ENCODE data around the gene TNK1. TPM values are rescaled to one million over a fixed set of nuclear protein-coding genes. Genes with fewer than 3 reads are reported as not detected.
A peak's percentile ranks its signal among the peaks of the same experiment; 100 is the strongest.

Gene TNK1
- total and polyA plus RNA-seq, 2 donors (not counting 1 experiment from before 2014, with no cell fraction given): 11.7 to 23.7 TPM

- peaks cover 10% of the 10 kb centered on the region for H3K79me2 ChIP-seq (ENCODE audit: control insufficient read depth, insufficient read depth, low read length)
- H3K4me3 ChIP-seq (ENCODE audit: control extremely low read depth in 1 of 5, extremely low read depth in 1 of 5, insufficient read depth in 1 of 5, low read depth in 2 of 5, low read length in 4 of 5): peak overlapping the region in 4 of 5 experiments; percentile 75 to 84 (median 82)
- H3K4me1 ChIP-seq (ENCODE audit: control insufficient read depth in 2 of 2, insufficient read depth in 2 of 2, low read length in 2 of 2): peaks cover 12 to 16% of the 10 kb centered on the region in 2 donors
- Mint-ChIP-seq H3K4me1 (peaks cover 12% of the 10 kb centered on the region), H3K9me3 (ENCODE audit: insufficient read depth) (no peaks in the 10 kb centered on the region), H3K27me3 (no peaks in the 10 kb centered on the region), H3K4me3 (peak overlapping the region; percentile 89), H3K27ac (peak overlapping the region; percentile 73)
- ATAC-seq (ENCODE audit: low read depth): no peak
- no peaks in the 10 kb centered on the region for H3K27me3 ChIP-seq (replicated peaks in 1 of 4; ENCODE audit: control extremely low read depth in 1 of 4, control insufficient read depth in 3 of 4, insufficient read depth in 4 of 4, low read length in 3 of 4)
- H2AFZ ChIP-seq (ENCODE audit: insufficient read depth, low read depth, low read length, poor library complexity, severe bottlenecking): peak overlapping the region; percentile 91
- no peaks in the 10 kb centered on the region for H3K9me3 ChIP-seq (ENCODE audit: control extremely low read depth in 1 of 3, control insufficient read depth in 2 of 3, insufficient read depth in 1 of 3, low read length in 2 of 3)
- 92% methylated on average over 24 of the region's 42 CpGs for WGBS (ENCODE audit: insufficient coverage)
- intact Hi-C loops (cut with micrococcal nuclease): no loop called here
- ChIA-PET CTCF (interaction anchor here (1.4 to 3.2 kb wide), 2 partner anchors 37 to 44 kb away, joined by 4 to 13 read pairs; partner anchors contain the start of gene TMEM95), POLR2A (no interaction called here)
- TF ChIP-seq EZH2 (IDR thresholded peaks at IDR 0.05; ENCODE audit: borderline replicate concordance, insufficient read depth, low read depth, low read length, poor library complexity, severe bottlenecking) (no peak), CTCF (IDR thresholded peaks at IDR 0.05) (no peak)
- H3K9ac ChIP-seq (ENCODE audit: low read length): peak overlapping the region; percentile 88
- H4K20me1 ChIP-seq (ENCODE audit: control insufficient read depth, insufficient read depth, low read length, poor library complexity, severe bottlenecking): no peaks in the 10 kb centered on the region
- DNase-seq: peak; percentile 6
- H3K36me3 ChIP-seq (replicated peaks in 1 of 2; ENCODE audit: control extremely low read depth in 1 of 2, control insufficient read depth in 1 of 2, extremely low read depth in 1 of 2, insufficient read depth in 2 of 2, low read length in 1 of 2): peaks cover 0 to 37% of the 10 kb centered on the region in 2 experiments
- peak overlapping the region in 1 of 2 donors; percentile 83 for H3K27ac ChIP-seq (ENCODE audit: low read length in 2 of 2)
- peak overlapping the region; percentile 75 for H3K4me2 ChIP-seq (replicated peaks; ENCODE audit: low read depth, low read length, poor library complexity, severe bottlenecking)
Observed at GRCh38 chr17:7392696-7393612, 12.1 kb downstream of the TNK1 start.

Measured in B cell (primary cell).